ENCODE results near the gene KNCN.

GRCh38 chr1:46525253-46525983, 26.0 kb downstream of the KNCN start:
- TF ChIP-seq CTCF (IDR thresholded peaks at IDR 0.05 in 8 of 11, conservative IDR thresholded peaks at IDR 0.05 in 3 of 11) (no peak), POLR2AphosphoS5 (IDR thresholded peaks at IDR 0.05) (no peak)

All from spleen (tissue), 7 donors.